GM23338 (cell line): ENCODE data around the gene MRPS12. TPM values are rescaled to one million over a fixed set of nuclear protein-coding genes. Genes with fewer than 3 reads are reported as not detected.
A peak's percentile ranks its signal among the peaks of the same experiment; 100 is the strongest.

Experiments
- ATAC-seq: fragments of 200-7000 bp; cut with Tn5 transposase; 3 replicates; pipeline ENCODE4 v1.9.1; 2020
- DNase-seq: peaks from one replicate; pipeline ENCODE4 v3.0.0-alpha.2; 2015; ENCODE audit warnings: low spot score
- H2AFZ ChIP-seq: fragments of 200-600 bp; sonication (generic); 2 replicates; pipeline ENCODE4 v1.8.0; 2016; ENCODE audit warnings: antibody characterized with exemption, mild to moderate bottlenecking, moderate library complexity
- H3F3A ChIP-seq: fragments of 200-600 bp; sonication (generic); replicated peaks from 2 replicates; pipeline ENCODE4 v1.8.0; 2017; ENCODE audit warnings: antibody characterized with exemption, mixed run types, low read depth
- H3K27ac ChIP-seq: fragments of 200-600 bp; sonication (generic); 2 replicates; pipeline ENCODE4 v1.6.1; 2016; ENCODE audit warnings: low read depth
- H3K27me3 ChIP-seq: fragments of 200-600 bp; sonication (generic); 2 replicates; pipeline ENCODE4 v1.8.0; 2016; ENCODE audit warnings: mild to moderate bottlenecking, mixed run types, moderate library complexity; ENCODE audit not compliant: insufficient read depth
- H3K36me3 ChIP-seq: fragments of 200-600 bp; sonication (generic); 2 replicates; pipeline ENCODE4 v1.8.0; 2016; ENCODE audit warnings: mild to moderate bottlenecking; ENCODE audit not compliant: insufficient read depth
- H3K4me1 ChIP-seq: fragments of 200-600 bp; sonication (generic); 2 replicates; pipeline ENCODE4 v1.8.0; 2016; ENCODE audit warnings: mild to moderate bottlenecking, moderate library complexity; ENCODE audit not compliant: insufficient read depth
- H3K4me2 ChIP-seq: fragments of 200-600 bp; sonication (generic); 2 replicates; pipeline ENCODE4 v1.7.1; 2017; ENCODE audit warnings: mixed run types
- H3K4me3 ChIP-seq: fragments of 200-600 bp; sonication (generic); 2 replicates; pipeline ENCODE4 v1.6.1; 2016; ENCODE audit warnings: mixed run types
- H3K79me2 ChIP-seq: fragments of 200-600 bp; sonication (generic); replicated peaks from 2 replicates; pipeline ENCODE4 v1.8.0; 2017; ENCODE audit warnings: mild to moderate bottlenecking; ENCODE audit not compliant: insufficient read depth
- H3K9me2 ChIP-seq: fragments of 200-600 bp; sonication (generic); 2 replicates; pipeline ENCODE4 v1.8.0; 2017; ENCODE audit not compliant: insufficient read depth
- H4K20me1 ChIP-seq: fragments of 200-600 bp; sonication (generic); replicated peaks from 2 replicates; pipeline ENCODE4 v1.8.0; 2017; ENCODE audit warnings: mild to moderate bottlenecking; ENCODE audit not compliant: insufficient read depth
- H3K27ac Mint-ChIP-seq: 2 replicates; pipeline ENCODE4 v1.8.0; 2020; ENCODE audit warnings: inconsistent platforms, mild to moderate bottlenecking, moderate library complexity, mixed read lengths
- H3K27me3 Mint-ChIP-seq: 3 replicates; pipeline ENCODE4 v1.8.0; 2022; ENCODE audit warnings: low read depth, mild to moderate bottlenecking, moderate library complexity, mixed read lengths, inconsistent platforms; ENCODE audit not compliant: insufficient read depth, poor library complexity
- H3K36me3 Mint-ChIP-seq: 3 replicates; pipeline ENCODE4 v1.8.0; 2021; ENCODE audit warnings: low read depth, mild to moderate bottlenecking, inconsistent platforms, moderate library complexity, mixed read lengths
- H3K4me1 Mint-ChIP-seq: 3 replicates; pipeline ENCODE4 v1.8.0; 2020; ENCODE audit warnings: mild to moderate bottlenecking, inconsistent platforms, mixed read lengths
- H3K4me3 Mint-ChIP-seq: 3 replicates; pipeline ENCODE4 v1.8.0; 2021; ENCODE audit warnings: moderate library complexity, mild to moderate bottlenecking, inconsistent platforms, mixed read lengths
- H3K9me3 Mint-ChIP-seq: 3 replicates; pipeline ENCODE4 v1.8.0; 2020; ENCODE audit warnings: moderate library complexity, mild to moderate bottlenecking, inconsistent platforms, mixed read lengths
- EZH2 ChIP-seq: fragments of 200-600 bp; sonication (generic); IDR thresholded peaks from one replicate; pipeline ENCODE4 v1.8.0; 2017; ENCODE audit warnings: antibody characterized with exemption, mild to moderate bottlenecking, low read depth; ENCODE audit not compliant: unreplicated experiment
- POLR2AphosphoS5 ChIP-seq: IDR thresholded peaks from 2 replicates; pipeline ENCODE4 v1.6.1; 2016; ENCODE audit warnings: antibody characterized with exemption, low read depth
- ZNF331 ChIP-seq: fragments of 250-450 bp; sonication (Bioruptor Pico); IDR thresholded peaks from 2 replicates; pipeline ENCODE4 v1.5.0; 2020; ENCODE audit warnings: low read depth, mild to moderate bottlenecking, moderate library complexity
- polyA plus RNA-seq: library from polyadenylated mRNA; unstranded; fragments of >200 nt; fragmentation: Nextera tagmentation; extraction: Ambion mirVana; gene quantifications from 2 replicates; pipeline ENCODE4 v1.2.1, GENCODE V29; 2016
- total RNA-seq: library from RNA; depleted of rRNA; stranded (reverse); fragments of >200 nt; shearing (Covaris generic); gene quantifications from 2 replicates; pipeline ENCODE4 v1.2.3, GENCODE V29; 2014
- TF ChIP-seq, protein P1 (sequence below): IDR thresholded peaks from one replicate; pipeline ENCODE4 v1.6.1; 2018; ENCODE audit warnings: antibody characterized with exemption; ENCODE audit not compliant: unreplicated experiment

Gene MRPS12
- total and polyA plus RNA-seq, 2 experiments from 2014 or later: 74.1 to 86.3 TPM

GRCh38 chr19:38975214-38975860, 44.6 kb downstream of the MRPS12 start, which contains the start of gene FBXO17:
FBXO17 (minus strand) TSS chr19:38975742; CDS start chr19:38950319, 25,423 bp downstream.
- peak within 1 kb of the TSS; percentile 96 for H2AFZ ChIP-seq

DNA sequence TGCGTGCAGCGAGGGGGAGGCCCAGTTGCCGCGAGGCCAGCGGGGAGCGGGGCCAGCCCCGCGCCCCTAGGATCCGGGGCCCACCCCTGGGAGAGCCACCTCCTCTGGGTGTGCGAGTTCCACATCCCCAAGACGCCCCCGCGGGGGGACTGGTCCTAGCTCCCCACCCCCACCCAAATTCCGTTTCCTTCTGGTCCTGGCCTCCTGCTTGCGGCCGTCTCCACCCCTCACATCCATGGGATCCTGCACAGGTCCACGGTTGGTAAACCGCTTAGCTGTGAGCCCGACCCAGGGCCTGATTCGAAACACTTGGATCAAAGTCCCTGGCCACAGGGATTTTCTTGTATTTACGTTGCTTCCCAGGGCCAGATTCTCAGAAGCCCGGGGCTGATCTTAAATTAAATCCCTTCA, 45.1 kb downstream of the MRPS12 start:
- H3K27ac ChIP-seq: peak overlapping the region; percentile 81; the same call in 1 of the 2 replicates
- ATAC-seq (peak; percentile 59), DNase-seq (peak; percentile 59)
- peak overlapping the region; percentile 92 for H3K4me3 Mint-ChIP-seq
- peaks cover 18% of the 10 kb centered on the region for H3K9me3 Mint-ChIP-seq
- H3K27me3 ChIP-seq: no peaks in the 10 kb centered on the region
- peak overlapping the region; percentile 54 for H3K4me3 ChIP-seq
- H4K20me1 ChIP-seq: no peaks in the 10 kb centered on the region
- H3K27ac Mint-ChIP-seq: peak overlapping the region; percentile 89; the same call in 1 of the 2 replicates
- H3K27me3 Mint-ChIP-seq: peaks cover 13% of the 10 kb centered on the region
- peak overlapping the region; percentile 87 for H2AFZ ChIP-seq
- peak overlapping the region; percentile 77 for H3K4me2 ChIP-seq
- H3F3A ChIP-seq: 0 out of 2 replicates have a peak, but pooled peaks cover 5% of the 10 kb centered on the region
- TF ChIP-seq, protein P1, sequence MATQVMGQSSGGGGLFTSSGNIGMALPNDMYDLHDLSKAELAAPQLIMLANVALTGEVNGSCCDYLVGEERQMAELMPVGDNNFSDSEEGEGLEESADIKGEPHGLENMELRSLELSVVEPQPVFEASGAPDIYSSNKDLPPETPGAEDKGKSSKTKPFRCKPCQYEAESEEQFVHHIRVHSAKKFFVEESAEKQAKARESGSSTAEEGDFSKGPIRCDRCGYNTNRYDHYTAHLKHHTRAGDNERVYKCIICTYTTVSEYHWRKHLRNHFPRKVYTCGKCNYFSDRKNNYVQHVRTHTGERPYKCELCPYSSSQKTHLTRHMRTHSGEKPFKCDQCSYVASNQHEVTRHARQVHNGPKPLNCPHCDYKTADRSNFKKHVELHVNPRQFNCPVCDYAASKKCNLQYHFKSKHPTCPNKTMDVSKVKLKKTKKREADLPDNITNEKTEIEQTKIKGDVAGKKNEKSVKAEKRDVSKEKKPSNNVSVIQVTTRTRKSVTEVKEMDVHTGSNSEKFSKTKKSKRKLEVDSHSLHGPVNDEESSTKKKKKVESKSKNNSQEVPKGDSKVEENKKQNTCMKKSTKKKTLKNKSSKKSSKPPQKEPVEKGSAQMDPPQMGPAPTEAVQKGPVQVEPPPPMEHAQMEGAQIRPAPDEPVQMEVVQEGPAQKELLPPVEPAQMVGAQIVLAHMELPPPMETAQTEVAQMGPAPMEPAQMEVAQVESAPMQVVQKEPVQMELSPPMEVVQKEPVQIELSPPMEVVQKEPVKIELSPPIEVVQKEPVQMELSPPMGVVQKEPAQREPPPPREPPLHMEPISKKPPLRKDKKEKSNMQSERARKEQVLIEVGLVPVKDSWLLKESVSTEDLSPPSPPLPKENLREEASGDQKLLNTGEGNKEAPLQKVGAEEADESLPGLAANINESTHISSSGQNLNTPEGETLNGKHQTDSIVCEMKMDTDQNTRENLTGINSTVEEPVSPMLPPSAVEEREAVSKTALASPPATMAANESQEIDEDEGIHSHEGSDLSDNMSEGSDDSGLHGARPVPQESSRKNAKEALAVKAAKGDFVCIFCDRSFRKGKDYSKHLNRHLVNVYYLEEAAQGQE: no peak
- peak; percentile 5 for TF ChIP-seq EZH2
- H3K36me3 ChIP-seq: no peaks in the 10 kb centered on the region
- H3K79me2 ChIP-seq: peaks cover 17% of the 10 kb centered on the region
- no peaks in the 10 kb centered on the region; the same call in 1 of the 2 replicates for H3K9me2 ChIP-seq
- H3K4me1 Mint-ChIP-seq: peaks cover 11% of the 10 kb centered on the region
- peaks cover 16% of the 10 kb centered on the region for H3K36me3 Mint-ChIP-seq
- H3K4me1 ChIP-seq: peaks cover 9% of the 10 kb centered on the region

More at GRCh38 chr19:38975214-38975860, 44.6 kb downstream of the MRPS12 start, which contains the start of gene FBXO17:
- peaks cover 13% of the 10 kb centered on the region for H3K27me3 Mint-ChIP-seq
- Histone ChIP-seq H4K20me1 (no peaks in the 10 kb centered on the region; the same call in 1 of the 2 replicates), H3K4me2 (peak within 1 kb of the TSS; percentile 77), H3K79me2 (peaks cover 22% of the 10 kb centered on the region), H3K36me3 (no peaks in the 10 kb centered on the region), H3F3A (0 out of 2 replicates have a peak, but pooled peaks cover 5% of the 10 kb centered on the region), H3K27ac (peak within 1 kb of the TSS; percentile 81), H3K27me3 (no peaks in the 10 kb centered on the region), H3K4me1 (peaks cover 9% of the 10 kb centered on the region), H3K9me2 (no peaks in the 10 kb centered on the region; the same call in 1 of the 2 replicates), H3K4me3 (peak within 1 kb of the TSS; percentile 54)
- H3K9me3 Mint-ChIP-seq: peaks cover 13% of the 10 kb centered on the region
- peak; percentile 70 for DNase-seq
- peaks cover 11% of the 10 kb centered on the region for H3K4me1 Mint-ChIP-seq
- peak within 1 kb of the TSS; percentile 89 for H3K27ac Mint-ChIP-seq
- ATAC-seq: peak; percentile 75
- peaks cover 16% of the 10 kb centered on the region for H3K36me3 Mint-ChIP-seq
- TF ChIP-seq ZNF331 (CRISPR knock-in tag): no peak
- TF ChIP-seq POLR2AphosphoS5: peak; percentile 54; the same call in 1 of the 2 replicates
- TF ChIP-seq, protein P1: peak; percentile 12
- peak within 1 kb of the TSS; percentile 93 for H3K4me3 Mint-ChIP-seq
